Ovary (tissue), 9 donors: ENCODE data around the gene MTHFD2. TPM values are rescaled to one million over a fixed set of nuclear protein-coding genes. Genes with fewer than 3 reads are reported as not detected.
"Not testable (repeated sequence)": the region's sequence is repeated elsewhere in the genome, so short reads cannot be mapped to it uniquely, and the experiment has no call there.

Experiments
- DNase-seq, 5 donors: peaks; one replicate each; pipeline ENCODE4 v3.0.0-alpha.2; 2019 to 2020
- H3K27ac ChIP-seq, 2 donors: fragments of 200-600 bp; one replicate each; pipeline versions ENCODE4 v1.5.1 to v1.8.0; 2019 to 2022
- H3K27me3 ChIP-seq: fragments of 200-600 bp; one replicate; pipeline ENCODE4 v1.8.0; 2022
- H3K36me3 ChIP-seq: fragments of 200-600 bp; sonication (generic); one replicate; pipeline ENCODE4 v1.5.1; 2019
- H3K4me1 ChIP-seq: one replicate; pipeline ENCODE4 v1.8.1; 2013; ENCODE audit warnings: mild to moderate bottlenecking, moderate library complexity; ENCODE audit not compliant: insufficient read depth
- H3K4me3 ChIP-seq: fragments of 200-600 bp; sonication (generic); one replicate; pipeline ENCODE4 v1.5.1; 2017
- H3K9me3 ChIP-seq, 2 donors: fragments of 200-600 bp in 1 of 2; sonication (generic) in 1 of 2; one replicate each; pipeline versions ENCODE4 v1.5.1 to v1.8.1; 2013 to 2019; ENCODE audit warnings: mild to moderate bottlenecking in 1 of 2, moderate library complexity in 1 of 2
- EP300 ChIP-seq: sonication (generic); formaldehyde crosslinking; IDR thresholded peaks from one replicate; pipeline ENCODE4 v1.6.1; 2017; ENCODE audit warnings: antibody characterized with exemption
- POLR2A ChIP-seq: fragments of 450-650 bp; IDR thresholded peaks from one replicate; pipeline ENCODE4 v1.6.1; 2017; ENCODE audit warnings: antibody characterized with exemption, mild to moderate bottlenecking, moderate library complexity
- WGBS, 3 donors: extraction: QIAGEN DNeasy Blood & Tissue Kit in 1 of 3; methylation state at CpG; one replicate each; pipeline versions ENCODE4 v1.1.5 to v1.1.7; 2013 to 2017; 5-methylcytosine and 5-hydroxymethylcytosine counted together
- intact Hi-C, 4 donors: fragments of 100-400 bp; cut with DNase I; formaldehyde crosslinking; loops; one replicate each; pipeline versions ENCODE4 v1.11.0 to v1.15.1; 2022 to 2023
- polyA plus RNA-seq, 2 donors: library from polyadenylated mRNA; stranded (reverse); fragments of 200-250 nt in 1 of 2; fragments of 350-450 nt in 1 of 2; fragmentation: Illumina TruSeq in 1 of 2; extraction: RNeasy Lipid Tissue Mini Kit (QIAGEN cat#74804) in 1 of 2; gene quantifications; one replicate each; pipeline ENCODE4 v1.2.3, GENCODE V29; 2013 to 2014
- total RNA-seq, 7 donors: library from RNA; depleted of rRNA in 2 of 7; stranded (reverse); fragments of >200 nt in 2 of 7; fragmentation: NEBNext Ultra II Directional in 3 of 7; extraction: Animal tissue kit (Norgen Biotek cat#: 25700) in 3 of 7; gene quantifications; one replicate each; pipeline versions ENCODE4 v1.1.0 to v1.2.4, GENCODE V29; 2016 to 2023
- TF ChIP-seq, protein P1 (sequence below), 3 donors: fragments of 450-650 bp in 2 of 3; fragments of 200-600 bp in 1 of 3; IDR thresholded peaks; one replicate each; pipeline versions ENCODE4 v1.5.1 to v1.8.0; 2016 to 2022; ENCODE audit warnings: antibody characterized with exemption in 3 of 3, mild to moderate bottlenecking in 1 of 3
- donor health status: DM: no; HTN: no; CAD: no; lungs with moderate emphysema.
- donor health status: DM: no; HTN: no; CAD: no.
- donor health status: Bipolar disorder and iron deficiency.
- donor health status: DM: yes; HTN: yes; CAD: no.
- donor health status: DM: no; HTN: no; CAD: no.
- donor health status: DM: yes; HTN: yes; CAD: no.

MTHFD2 gene
- total and polyA plus RNA-seq, 9 donors: 6.5 to 229 (median 22.3) TPM

DNA sequence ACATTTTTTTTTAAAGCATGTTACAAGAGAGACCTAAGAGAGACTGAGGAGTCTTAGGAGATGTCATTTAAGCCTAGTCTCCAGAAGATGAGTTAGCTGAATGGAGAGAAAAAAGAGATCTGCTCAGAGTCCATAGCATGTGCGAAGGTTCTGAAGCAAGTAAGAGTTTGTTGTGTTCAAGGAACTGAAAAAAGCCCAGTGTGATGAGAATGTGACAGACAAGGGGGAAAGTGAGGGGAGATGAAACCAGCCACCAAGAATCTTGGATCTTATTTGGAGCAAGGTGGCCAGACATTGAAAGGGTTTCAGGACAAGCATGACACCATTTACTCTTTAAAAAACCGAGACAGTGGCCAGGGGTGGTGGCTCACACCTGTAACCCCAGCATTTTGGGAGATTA, 14.5 kb upstream of the MTHFD2 start:
- WGBS, 3 donors: 76 to 89% (median 88%) methylated on average over 2 of the region's 2 CpGs
- no peak for DNase-seq
- TF ChIP-seq POLR2A: no peak
- intact Hi-C loops: no loop called here
- H3K4me1 ChIP-seq: peaks cover 3% of the 10 kb centered on the region
- no peak overlapping the region for H3K4me3 ChIP-seq
- no peaks in the 10 kb centered on the region for H3K27me3 ChIP-seq
- no peak overlapping the region for H3K27ac ChIP-seq
- no peaks in the 10 kb centered on the region for H3K36me3 ChIP-seq
- no peaks in the 10 kb centered on the region for H3K9me3 ChIP-seq

DNA sequence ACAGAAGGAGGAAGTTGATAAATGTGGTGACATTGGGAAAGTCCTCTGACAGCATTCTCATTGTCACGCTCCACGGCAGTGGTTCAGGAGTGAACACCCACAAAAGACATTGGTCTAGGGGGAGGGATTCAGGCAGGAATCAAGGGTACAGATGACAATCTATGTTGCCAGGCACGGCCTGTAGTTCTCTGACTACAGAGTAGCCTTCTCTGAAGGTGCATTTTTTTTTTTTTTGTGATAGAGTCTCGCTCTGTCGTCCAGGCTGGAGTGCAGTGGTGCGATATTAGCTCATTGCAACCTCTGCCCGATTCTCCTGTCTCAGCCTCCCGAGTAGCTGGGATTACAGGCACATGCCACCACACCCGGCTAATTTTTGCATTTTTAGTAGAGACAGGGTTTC, 12.4 kb upstream of the MTHFD2 start:
- no peaks in the 10 kb centered on the region for H3K9me3 ChIP-seq
- H3K27me3 ChIP-seq: no peaks in the 10 kb centered on the region
- no peaks in the 10 kb centered on the region for H3K4me1 ChIP-seq
- no peak overlapping the region for H3K4me3 ChIP-seq
- intact Hi-C loops: no loop called here
- TF ChIP-seq EP300: no peak
- TF ChIP-seq POLR2A: no peak
- TF ChIP-seq, protein P1, sequence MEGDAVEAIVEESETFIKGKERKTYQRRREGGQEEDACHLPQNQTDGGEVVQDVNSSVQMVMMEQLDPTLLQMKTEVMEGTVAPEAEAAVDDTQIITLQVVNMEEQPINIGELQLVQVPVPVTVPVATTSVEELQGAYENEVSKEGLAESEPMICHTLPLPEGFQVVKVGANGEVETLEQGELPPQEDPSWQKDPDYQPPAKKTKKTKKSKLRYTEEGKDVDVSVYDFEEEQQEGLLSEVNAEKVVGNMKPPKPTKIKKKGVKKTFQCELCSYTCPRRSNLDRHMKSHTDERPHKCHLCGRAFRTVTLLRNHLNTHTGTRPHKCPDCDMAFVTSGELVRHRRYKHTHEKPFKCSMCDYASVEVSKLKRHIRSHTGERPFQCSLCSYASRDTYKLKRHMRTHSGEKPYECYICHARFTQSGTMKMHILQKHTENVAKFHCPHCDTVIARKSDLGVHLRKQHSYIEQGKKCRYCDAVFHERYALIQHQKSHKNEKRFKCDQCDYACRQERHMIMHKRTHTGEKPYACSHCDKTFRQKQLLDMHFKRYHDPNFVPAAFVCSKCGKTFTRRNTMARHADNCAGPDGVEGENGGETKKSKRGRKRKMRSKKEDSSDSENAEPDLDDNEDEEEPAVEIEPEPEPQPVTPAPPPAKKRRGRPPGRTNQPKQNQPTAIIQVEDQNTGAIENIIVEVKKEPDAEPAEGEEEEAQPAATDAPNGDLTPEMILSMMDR (IDR thresholded peaks at IDR 0.05): no peak
- WGBS, 3 donors: 85 to 91% (median 87%) methylated on average over 9 of the region's 9 CpGs
- no peak for DNase-seq
- no peaks in the 10 kb centered on the region for H3K36me3 ChIP-seq
- no peak overlapping the region for H3K27ac ChIP-seq

DNA sequence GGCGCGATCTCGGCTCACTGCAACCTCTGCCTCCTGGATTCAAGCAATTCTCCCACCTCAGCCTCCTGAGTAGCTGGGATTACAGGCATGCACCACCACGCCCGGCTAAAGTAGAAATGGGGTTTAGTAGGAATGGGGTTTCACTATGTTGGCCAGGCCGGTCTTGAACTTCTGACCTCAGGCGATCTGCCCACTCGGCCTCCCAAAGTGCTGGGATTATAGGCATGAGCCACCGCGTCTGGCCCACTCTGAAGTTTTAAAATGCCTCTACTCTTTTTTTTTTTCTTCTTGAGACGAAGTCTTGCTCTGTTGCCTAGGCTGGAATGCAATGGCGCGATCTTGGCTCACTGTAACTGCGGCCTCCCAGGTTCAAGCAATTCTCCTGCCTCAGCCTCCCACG, 11.7 kb upstream of the MTHFD2 start:
- H3K27ac ChIP-seq, intact Hi-C loops, H3K27me3 ChIP-seq, H3K36me3 ChIP-seq, H3K4me3 ChIP-seq, H3K4me1 ChIP-seq, H3K9me3 ChIP-seq, DNase-seq: not testable (repeated sequence)
- 92 to 94% (median 94%) methylated on average over 15 of the region's 15 CpGs for WGBS, 3 donors

DNA sequence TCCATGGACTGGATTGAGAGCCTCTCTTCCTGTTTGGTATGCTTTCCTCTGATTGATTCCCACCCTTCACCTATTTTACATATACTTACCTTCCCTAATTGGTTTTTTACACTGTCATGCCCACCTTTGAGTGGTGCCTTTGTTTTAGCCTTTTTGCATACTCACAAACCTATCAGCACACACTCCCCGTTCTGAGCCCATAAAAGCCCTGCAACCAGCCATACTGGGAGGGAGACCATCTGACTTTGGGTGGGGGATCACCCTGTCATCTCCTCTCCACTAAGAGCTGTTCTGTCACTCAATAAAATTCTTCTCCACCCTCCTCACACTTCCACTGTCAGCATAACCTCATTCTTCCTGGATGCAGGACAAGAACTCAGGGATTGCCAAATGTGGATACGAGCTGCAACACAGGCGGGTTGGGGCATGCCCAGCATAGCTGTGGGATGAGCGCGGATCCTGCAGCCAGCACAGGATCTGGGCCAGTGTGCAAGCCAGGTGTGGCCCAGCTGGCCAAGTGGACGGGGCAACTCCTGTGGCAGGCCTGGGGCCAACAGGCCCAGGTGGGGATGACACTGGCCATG, 10.3 kb upstream of the MTHFD2 start:
- no peak for DNase-seq
- no peak for TF ChIP-seq POLR2A
- no peak for TF ChIP-seq EP300
- TF ChIP-seq, protein P1 (IDR thresholded peaks at IDR 0.05): no peak
- Histone ChIP-seq H3K27me3 (no peaks in the 10 kb centered on the region), H3K36me3 (no peaks in the 10 kb centered on the region), H3K27ac (no peak overlapping the region), H3K9me3 (no peaks in the 10 kb centered on the region), H3K4me1 (no peaks in the 10 kb centered on the region), H3K4me3 (no peak overlapping the region)
- 76 to 82% (median 81%) methylated on average over 6 of the region's 6 CpGs for WGBS, 3 donors
- intact Hi-C loops: no loop called here

DNA sequence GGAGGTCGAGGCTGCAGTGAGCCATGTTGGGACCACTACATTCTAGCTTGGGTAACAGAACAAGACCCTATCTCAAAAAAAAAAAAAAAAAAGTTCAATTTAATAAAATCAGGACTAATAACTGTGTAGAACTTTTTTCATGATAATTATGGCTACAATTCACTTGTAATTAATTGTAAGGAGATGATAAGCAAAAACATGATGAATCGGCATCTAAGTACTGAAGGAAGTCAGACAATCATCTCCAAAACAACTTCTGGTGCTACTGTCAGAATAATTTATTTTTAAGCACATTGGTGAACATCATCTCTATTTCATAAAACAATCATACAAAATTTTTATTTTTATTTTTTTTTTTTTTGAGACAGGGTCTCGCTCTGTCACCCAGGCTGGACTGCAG, 9.7 kb upstream of the MTHFD2 start:
- DNase-seq: no peak
- TF ChIP-seq, protein P1 (IDR thresholded peaks at IDR 0.05): no peak
- no peak for TF ChIP-seq POLR2A
- TF ChIP-seq EP300: no peak
- Histone ChIP-seq H3K4me3 (no peak overlapping the region), H3K4me1 (no peaks in the 10 kb centered on the region), H3K27me3 (no peaks in the 10 kb centered on the region), H3K9me3 (no peaks in the 10 kb centered on the region), H3K36me3 (no peaks in the 10 kb centered on the region), H3K27ac (no peak overlapping the region)
- WGBS, 3 donors: 87 to 90% (median 88%) methylated on average over 3 of the region's 3 CpGs
- intact Hi-C loops: no loop called here
